Measurements from ENCODE around the gene ENOSF1. TPM values are rescaled to one million over a fixed set of nuclear protein-coding genes. Genes with fewer than 3 reads are reported as not detected.

Gene ENOSF1
- polyA plus RNA-seq, 1 of the 3 experiments (the other 2 are of a cell fraction): 23.3 TPM

GRCh38 chr18:681985-682384 is 30.4 kb downstream of the ENOSF1 start:
- WGBS (ENCODE audit: low lambda C conversion rate): 97% methylated on average over 3 of the region's 5 CpGs
- H3K4me3 ChIP-seq (ENCODE audit: low read depth in 2 of 2, low read length in 1 of 2): no peak overlapping the region
- POLR2A ChIA-PET: no interaction called here

DNA sequence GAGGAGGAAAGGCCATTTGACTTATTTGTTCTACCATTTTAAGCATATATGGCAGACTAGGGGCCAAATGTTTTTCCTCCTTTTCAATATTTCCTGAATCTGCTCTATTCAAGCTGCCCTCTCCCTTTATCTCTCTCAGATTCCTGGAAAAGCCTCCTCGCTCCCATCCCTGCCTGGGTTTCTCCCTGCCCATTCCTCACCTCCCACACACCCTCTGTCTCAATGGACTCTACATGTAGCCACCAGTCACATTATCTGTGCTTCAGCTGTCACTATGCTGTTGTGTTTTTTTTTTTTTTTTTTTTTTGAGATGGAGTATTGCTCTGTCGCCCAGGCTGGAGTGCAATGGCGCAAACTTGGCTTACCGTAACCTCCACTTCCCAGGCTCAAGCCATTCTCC is 32.0 kb downstream of the ENOSF1 start:
- no peak for TF ChIP-seq FOXM1 (IDR thresholded peaks at IDR 0.05; ENCODE audit: low read depth)
- TF ChIP-seq, protein P1, sequence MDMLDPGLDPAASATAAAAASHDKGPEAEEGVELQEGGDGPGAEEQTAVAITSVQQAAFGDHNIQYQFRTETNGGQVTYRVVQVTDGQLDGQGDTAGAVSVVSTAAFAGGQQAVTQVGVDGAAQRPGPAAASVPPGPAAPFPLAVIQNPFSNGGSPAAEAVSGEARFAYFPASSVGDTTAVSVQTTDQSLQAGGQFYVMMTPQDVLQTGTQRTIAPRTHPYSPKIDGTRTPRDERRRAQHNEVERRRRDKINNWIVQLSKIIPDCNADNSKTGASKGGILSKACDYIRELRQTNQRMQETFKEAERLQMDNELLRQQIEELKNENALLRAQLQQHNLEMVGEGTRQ (IDR thresholded peaks at IDR 0.05; ENCODE audit: borderline replicate concordance, low read depth, low read length): no peak
- no peak for TF ChIP-seq GATA2 (CRISPR knock-in tag; IDR thresholded peaks at IDR 0.05)
- no peak for TF ChIP-seq GABPA (IDR thresholded peaks at IDR 0.05; ENCODE audit: low read depth)
- TF ChIP-seq SMC3 (IDR thresholded peaks at IDR 0.05; ENCODE audit: low read depth, low read length): no peak
- TF ChIP-seq TAF1 (IDR thresholded peaks at IDR 0.05; ENCODE audit: borderline replicate concordance, low read depth, low read length): no peak
- TF ChIP-seq YY1 (IDR thresholded peaks at IDR 0.05; ENCODE audit: low read depth): no peak
- no peak for TF ChIP-seq TCF12 (IDR thresholded peaks at IDR 0.05)
- TF ChIP-seq EZH2phosphoT487 (IDR thresholded peaks at IDR 0.05; ENCODE audit: borderline replicate concordance, low read depth): no peak
- Histone ChIP-seq H3F3A (replicated peaks; ENCODE audit: insufficient read depth) (peaks cover 5% of the 10 kb centered on the region), H3K4me1 (ENCODE audit: control insufficient read depth in 1 of 2, insufficient read depth in 2 of 2, low read depth in 1 of 2, low read length in 1 of 2) (no peaks in the 10 kb centered on the region), H4K20me1 (ENCODE audit: insufficient read depth) (no peaks in the 10 kb centered on the region), H3K9ac (no peak overlapping the region), H3K27ac (ENCODE audit: low read depth in 2 of 2, low read length in 1 of 2) (no peak overlapping the region), H3K9me2 (no peaks in the 10 kb centered on the region), H3K4me2 (no peak overlapping the region), H3K4me3 (ENCODE audit: low read depth in 2 of 2, low read length in 1 of 2) (no peak overlapping the region), H2AFZ (ENCODE audit: low read depth) (no peak overlapping the region), H3K36me3 (replicated peaks in 1 of 2; ENCODE audit: control insufficient read depth in 1 of 2, insufficient read depth in 2 of 2, low read length in 1 of 2) (peaks cover 0 to 29% of the 10 kb centered on the region in 2 experiments), H3K27me3 (ENCODE audit: insufficient read depth) (no peaks in the 10 kb centered on the region), H3K9me3 (no peaks in the 10 kb centered on the region), H3K79me2 (ENCODE audit: insufficient read depth) (no peaks in the 10 kb centered on the region)
- 98% methylated on average over 4 of the region's 4 CpGs for WGBS (ENCODE audit: low lambda C conversion rate)
- no peak for DNase-seq
- POLR2A ChIA-PET: no interaction called here
- CTCF ChIA-PET: interaction anchor here (0.8 kb wide), 1 partner anchor 11 kb away, joined by 3 read pairs; no protein-coding TSS in a partner anchor

More at GRCh38 chr18:681985-682384, 30.4 kb downstream of the ENOSF1 start:
- Histone ChIP-seq H3F3A (replicated peaks; ENCODE audit: insufficient read depth) (no peaks in the 10 kb centered on the region), H3K27me3 (ENCODE audit: insufficient read depth) (no peaks in the 10 kb centered on the region), H4K20me1 (ENCODE audit: insufficient read depth) (no peaks in the 10 kb centered on the region), H3K36me3 (replicated peaks in 1 of 2; ENCODE audit: control insufficient read depth in 1 of 2, insufficient read depth in 2 of 2, low read length in 1 of 2) (peaks cover 0 to 15% of the 10 kb centered on the region in 2 experiments), H3K9ac (no peak overlapping the region), H2AFZ (ENCODE audit: low read depth) (no peak overlapping the region), H3K4me2 (no peak overlapping the region), H3K27ac (ENCODE audit: low read depth in 2 of 2, low read length in 1 of 2) (no peak overlapping the region), H3K9me3 (no peaks in the 10 kb centered on the region), H3K4me1 (ENCODE audit: control insufficient read depth in 1 of 2, insufficient read depth in 2 of 2, low read depth in 1 of 2, low read length in 1 of 2) (no peaks in the 10 kb centered on the region), H3K9me2 (no peaks in the 10 kb centered on the region), H3K79me2 (ENCODE audit: insufficient read depth) (no peaks in the 10 kb centered on the region)
- DNase-seq: no peak
- TF ChIP-seq NFIC (IDR thresholded peaks at IDR 0.05; ENCODE audit: borderline replicate concordance): no peak
- TF ChIP-seq, protein P1 (IDR thresholded peaks at IDR 0.05; ENCODE audit: borderline replicate concordance, low read depth, low read length): no peak
- no peak for TF ChIP-seq GABPA (IDR thresholded peaks at IDR 0.05; ENCODE audit: low read depth)
- TF ChIP-seq, protein P2, sequence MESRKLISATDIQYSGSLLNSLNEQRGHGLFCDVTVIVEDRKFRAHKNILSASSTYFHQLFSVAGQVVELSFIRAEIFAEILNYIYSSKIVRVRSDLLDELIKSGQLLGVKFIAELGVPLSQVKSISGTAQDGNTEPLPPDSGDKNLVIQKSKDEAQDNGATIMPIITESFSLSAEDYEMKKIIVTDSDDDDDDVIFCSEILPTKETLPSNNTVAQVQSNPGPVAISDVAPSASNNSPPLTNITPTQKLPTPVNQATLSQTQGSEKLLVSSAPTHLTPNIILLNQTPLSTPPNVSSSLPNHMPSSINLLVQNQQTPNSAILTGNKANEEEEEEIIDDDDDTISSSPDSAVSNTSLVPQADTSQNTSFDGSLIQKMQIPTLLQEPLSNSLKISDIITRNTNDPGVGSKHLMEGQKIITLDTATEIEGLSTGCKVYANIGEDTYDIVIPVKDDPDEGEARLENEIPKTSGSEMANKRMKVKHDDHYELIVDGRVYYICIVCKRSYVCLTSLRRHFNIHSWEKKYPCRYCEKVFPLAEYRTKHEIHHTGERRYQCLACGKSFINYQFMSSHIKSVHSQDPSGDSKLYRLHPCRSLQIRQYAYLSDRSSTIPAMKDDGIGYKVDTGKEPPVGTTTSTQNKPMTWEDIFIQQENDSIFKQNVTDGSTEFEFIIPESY (IDR thresholded peaks at IDR 0.05; ENCODE audit: borderline replicate concordance, low read depth): no peak
- no peak for TF ChIP-seq FOXJ3 (CRISPR knock-in tag; IDR thresholded peaks at IDR 0.05)
- TF ChIP-seq TCF12 (IDR thresholded peaks at IDR 0.05): no peak
- TF ChIP-seq FOSL2 (IDR thresholded peaks at IDR 0.05; ENCODE audit: borderline replicate concordance, low read depth): no peak
- CTCF ChIA-PET: no interaction called here

Measured in SK-N-SH (cell line).